Fibroblast of mammary gland (primary cell): ENCODE results near the gene COBLL1.

ENCODE experiments used
- DNase-seq: peaks from one replicate; pipeline ENCODE4 v3.0.0-alpha.2; 2010; ENCODE audit warnings: low read depth
- H3K4me3 ChIP-seq: 2 replicates; pipeline ENCODE4 v1.5.1; 2011; ENCODE audit warnings: low read depth, mild to moderate bottlenecking, low read length, moderate library complexity; ENCODE audit not compliant: control insufficient read depth
- CTCF ChIP-seq: conservative IDR thresholded peaks from 2 replicates; pipeline ENCODE4 v1.5.1; 2011; ENCODE audit warnings: low read depth, low read length, inconsistent platforms; ENCODE audit not compliant: control insufficient read depth, insufficient read depth

COBLL1 gene

GRCh38 chr2:164644036-164644700 lies 197.5 kb downstream of the COBLL1 start:
- no peak overlapping the region for H3K4me3 ChIP-seq
- no peak for DNase-seq
- no peak for TF ChIP-seq CTCF

GRCh38 chr2:164642946-164643555 lies 198.6 kb downstream of the COBLL1 start:
- peak; percentile 7 for DNase-seq
- H3K4me3 ChIP-seq: no peak overlapping the region
- no peak for TF ChIP-seq CTCF

- no peak for DNase-seq
- TF ChIP-seq CTCF: no peak
Observed at GRCh38 chr2:164642268-164642667, 199.4 kb downstream of the COBLL1 start.

More at GRCh38 chr2:164642268-164642667, 199.4 kb downstream of the COBLL1 start:
- H3K4me3 ChIP-seq: no peak overlapping the region
